Prostate gland (tissue), 2 donors: ENCODE results near the gene RDX. TPM values are rescaled to one million over a fixed set of nuclear protein-coding genes. Genes with fewer than 3 reads are reported as not detected.
"Not testable (repeated sequence)": the region's sequence is repeated elsewhere in the genome, so short reads cannot be mapped to it uniquely, and the experiment has no call there.

Source experiments
- DNase-seq: peaks from one replicate; pipeline ENCODE4 v3.0.0-alpha.2; 2019; ENCODE audit warnings: low spot score
- H3K27ac ChIP-seq, 2 donors: fragments of 200-600 bp; sonication (generic); 2 replicates each; pipeline ENCODE4 v1.5.1; 2017 to 2019
- H3K27me3 ChIP-seq: fragments of 200-600 bp; sonication (generic); replicated peaks from 2 replicates; pipeline ENCODE4 v1.5.1; 2019; ENCODE audit not compliant: insufficient read depth
- H3K36me3 ChIP-seq, 2 donors: fragments of 200-600 bp; sonication (generic); 1 replicate in 1 of 2; 2 replicates in 1 of 2; pipeline versions ENCODE4 v1.5.1 to v1.8.1; 2017 to 2019
- H3K4me1 ChIP-seq: fragments of 200-600 bp; sonication (generic); replicated peaks from 2 replicates; pipeline ENCODE4 v1.5.1; 2019
- H3K4me3 ChIP-seq, 2 donors: fragments of 200-600 bp; sonication (generic); 2 replicates each; pipeline ENCODE4 v1.5.1; 2017 to 2019
- H3K9me3 ChIP-seq: fragments of 200-600 bp; sonication (generic); 2 replicates; pipeline ENCODE4 v1.5.1; 2017
- CTCF ChIP-seq, 4 experiments: fragments of 200-600 bp in 2 of 4; fragments of 450-650 bp in 2 of 4; sonication (generic) in 2 of 4; IDR thresholded peaks; 1 replicate in 3 of 4; 2 replicates in 1 of 4; pipeline ENCODE4 v1.5.1; 2016 to 2019; ENCODE audit warnings: antibody characterized with exemption in 4 of 4, mild to moderate bottlenecking in 2 of 4, moderate library complexity in 2 of 4
- POLR2A ChIP-seq: fragments of 450-650 bp; IDR thresholded peaks from one replicate; pipeline ENCODE4 v1.6.1; 2016; ENCODE audit warnings: antibody characterized with exemption, mild to moderate bottlenecking
- POLR2AphosphoS5 ChIP-seq: sonication (generic); formaldehyde crosslinking; IDR thresholded peaks from one replicate; pipeline ENCODE4 v1.6.1; 2017; ENCODE audit warnings: antibody characterized with exemption
- WGBS: methylation state at CpG from one replicate; pipeline ENCODE4 v1.1.5; 2018; 5-methylcytosine and 5-hydroxymethylcytosine counted together
- intact Hi-C: fragments of 100-400 bp; cut with DNase I; formaldehyde crosslinking; loops from one replicate; pipeline ENCODE4 v1.14.2; 2022
- total RNA-seq, 2 donors: library from RNA; depleted of rRNA; stranded (reverse); fragments of >200 nt; gene quantifications; one replicate each; pipeline ENCODE4 v1.1.0, GENCODE V29; 2016

Gene RDX
- total RNA-seq, 2 donors from 2014 or later = 45.4 to 136 TPM

GRCh38 chr11:110308071-110308470, 11.7 kb upstream of the RDX start:
- Histone ChIP-seq H3K4me1 (no peaks in the 10 kb centered on the region), H3K36me3 (no peaks in the 10 kb centered on the region), H3K9me3 (no peaks in the 10 kb centered on the region), H3K27me3 (no peaks in the 10 kb centered on the region), H3K27ac (no peak overlapping the region), H3K4me3 (no peak overlapping the region)
- TF ChIP-seq CTCF (IDR thresholded peaks at IDR 0.05) (no peak), POLR2A (no peak), POLR2AphosphoS5 (no peak)
- 84% methylated on average over 5 of the region's 5 CpGs for WGBS
- DNase-seq = no peak
- intact Hi-C loops = no loop called here

DNA sequence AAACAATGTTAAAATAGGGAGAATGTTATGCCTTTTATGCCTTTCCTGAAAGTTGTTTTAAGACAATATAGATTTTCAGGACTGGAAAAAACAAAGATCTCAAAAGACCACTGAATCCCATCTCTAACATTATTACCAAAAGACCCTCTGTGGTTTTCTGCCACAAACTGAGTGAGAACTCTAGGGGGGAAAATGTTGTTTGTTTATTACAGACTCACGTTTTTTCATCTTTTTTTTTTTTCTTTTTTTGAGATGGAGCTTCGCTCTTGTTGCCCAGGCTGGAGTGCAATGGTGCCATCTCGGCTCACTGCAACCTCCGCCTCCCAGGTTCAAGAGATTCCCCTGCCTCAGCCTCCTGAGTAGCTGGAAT, 9.6 kb upstream of the RDX start:
- H3K4me3 ChIP-seq, DNase-seq, H3K27me3 ChIP-seq, intact Hi-C loops, H3K36me3 ChIP-seq, H3K27ac ChIP-seq, H3K9me3 ChIP-seq, H3K4me1 ChIP-seq: not testable (repeated sequence)
- WGBS = 63% methylated on average over 4 of the region's 4 CpGs

DNA sequence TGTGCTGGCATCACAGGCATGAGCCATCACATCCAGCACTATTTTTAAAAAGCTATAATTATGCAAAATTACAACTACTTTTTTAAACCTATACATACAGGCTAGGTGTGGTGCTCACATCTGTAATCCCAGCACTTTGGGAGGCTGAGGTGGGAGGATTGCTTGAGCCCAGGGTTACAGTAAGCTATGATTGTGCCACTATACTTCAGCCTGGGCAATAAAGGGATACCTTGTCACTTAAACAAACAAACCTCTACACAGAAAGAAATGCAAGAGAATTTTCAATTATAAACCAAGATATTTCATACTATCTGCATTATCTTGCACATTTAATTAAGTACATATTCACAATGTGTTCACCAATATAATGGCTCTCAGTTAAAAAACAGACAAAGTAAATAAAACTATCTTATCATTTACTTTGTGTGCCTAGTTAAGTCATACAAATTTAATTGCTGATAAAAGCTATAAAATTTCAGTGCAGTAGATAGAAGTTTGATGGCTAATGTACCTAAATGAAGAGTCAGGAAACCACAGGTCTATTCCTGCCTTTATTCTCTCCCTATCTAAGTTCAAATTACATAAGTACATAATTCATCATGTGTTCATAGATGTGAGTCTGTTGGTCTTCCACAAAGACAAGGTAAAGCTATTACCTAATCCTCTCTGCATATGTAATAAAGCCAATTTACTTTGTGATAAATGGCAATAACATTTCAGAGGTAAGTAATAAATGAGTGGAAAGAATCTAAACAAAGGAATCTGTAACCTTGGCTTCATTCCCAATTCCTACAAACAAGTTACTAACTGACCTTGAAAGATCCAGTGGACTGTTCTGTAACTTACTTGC, 9.0 kb upstream of the RDX start:
- no peak overlapping the region for H3K27ac ChIP-seq
- TF ChIP-seq POLR2AphosphoS5 (peak; percentile 45), CTCF (IDR thresholded peaks at IDR 0.05) (no peak)

GRCh38 chr11:110303414-110303826, 7.0 kb upstream of the RDX start:
- no peaks in the 10 kb centered on the region for H3K4me1 ChIP-seq
- intact Hi-C loops = no loop called here
- H3K27me3 ChIP-seq = no peaks in the 10 kb centered on the region
- H3K27ac ChIP-seq = no peak overlapping the region
- H3K4me3 ChIP-seq = no peak overlapping the region
- WGBS = 66% methylated on average over 5 of the region's 5 CpGs
- no peaks in the 10 kb centered on the region for H3K9me3 ChIP-seq
- TF ChIP-seq CTCF (IDR thresholded peaks at IDR 0.05) (no peak), POLR2AphosphoS5 (no peak), POLR2A (no peak)
- DNase-seq = no peak
- H3K36me3 ChIP-seq = no peaks in the 10 kb centered on the region

More for the DNA sequence above, 9.0 kb upstream of the RDX start:
- Histone ChIP-seq H3K36me3 (no peaks in the 10 kb centered on the region), H3K9me3 (no peaks in the 10 kb centered on the region), H3K4me1 (no peaks in the 10 kb centered on the region), H3K4me3 (no peak overlapping the region), H3K27me3 (no peaks in the 10 kb centered on the region)
- intact Hi-C loops = no loop called here
- no peak for DNase-seq

- H3K27me3 ChIP-seq = no peaks in the 10 kb centered on the region
- H3K27ac ChIP-seq = no peak overlapping the region
- intact Hi-C loops = no loop called here
- DNase-seq = no peak
- TF ChIP-seq POLR2AphosphoS5 (no peak), POLR2A (no peak), CTCF (IDR thresholded peaks at IDR 0.05) (no peak)
- no peaks in the 10 kb centered on the region for H3K9me3 ChIP-seq
- no peaks in the 10 kb centered on the region for H3K4me1 ChIP-seq
- H3K4me3 ChIP-seq = no peak overlapping the region
- no peaks in the 10 kb centered on the region for H3K36me3 ChIP-seq
- WGBS = 97% methylated on average over 4 of the region's 4 CpGs
These were observed 5.2 kb upstream of the RDX start for GRCh38 chr11:110301577-110301976.
